Measurements from ENCODE around the gene PTP4A1.

- TF ChIP-seq CTCF (IDR thresholded peaks at IDR 0.05) (no peak), POLR2A (IDR thresholded peaks at IDR 0.05) (no peak), EP300 (IDR thresholded peaks at IDR 0.05) (no peak), POLR2AphosphoS5 (IDR thresholded peaks at IDR 0.05) (no peak)
These were observed 46.9 kb upstream of the PTP4A1 start for GRCh38 chr6:63525186-63525878.
